Upper lobe of right lung (tissue), 1 donor: ENCODE measurements around the gene SYT9. TPM values are rescaled to one million over a fixed set of nuclear protein-coding genes. Genes with fewer than 3 reads are reported as not detected.
A peak's percentile ranks its signal among the peaks of the same experiment; 100 is the strongest.

Experiments
- ATAC-seq: fragments of 200-7000 bp; cut with Tn5 transposase; one replicate; pipeline ENCODE4 v1.9.1; 2020; ENCODE audit warnings: mild to moderate bottlenecking, moderate library complexity
- DNase-seq: peaks from one replicate; pipeline ENCODE4 v3.0.0-alpha.2; 2020
- H3K27ac ChIP-seq: fragments of 200-600 bp; one replicate; pipeline ENCODE4 v1.8.0; 2022
- H3K27me3 ChIP-seq: fragments of 200-600 bp; one replicate; pipeline ENCODE4 v1.8.0; 2022; ENCODE audit warnings: mild to moderate bottlenecking
- H3K36me3 ChIP-seq: fragments of 200-600 bp; one replicate; pipeline ENCODE4 v1.8.0; 2022
- H3K4me1 ChIP-seq: fragments of 200-600 bp; one replicate; pipeline ENCODE4 v1.8.0; 2022
- H3K4me3 ChIP-seq: fragments of 200-600 bp; one replicate; pipeline ENCODE4 v1.8.0; 2022; ENCODE audit warnings: mild to moderate bottlenecking
- H3K9me3 ChIP-seq: fragments of 200-600 bp; one replicate; pipeline ENCODE4 v1.8.0; 2022
- intact Hi-C: fragments of 100-400 bp; cut with DNase I; formaldehyde crosslinking; loops from one replicate; pipeline ENCODE4 v1.11.0; 2022
- total RNA-seq: library from RNA; stranded (reverse); fragmentation: NEBNext Ultra II Directional; extraction: Animal tissue kit (Norgen Biotek cat#: 25700); gene quantifications from one replicate; pipeline ENCODE4 v1.2.1, GENCODE V29; 2021
- TF ChIP-seq, protein P1 (sequence below): fragments of 200-600 bp; IDR thresholded peaks from one replicate; pipeline ENCODE4 v1.8.0; 2022; ENCODE audit warnings: antibody characterized with exemption
- donor health status: DM: no; HTN: yes; CAD: no; lungs with severe emphysema.

SYT9 gene
- total RNA-seq, 1 donor from 2014 or later: 0.14 TPM

- no peak overlapping the region for H3K27ac ChIP-seq
- H3K36me3 ChIP-seq: no peaks in the 10 kb centered on the region
- no peaks in the 10 kb centered on the region for H3K4me1 ChIP-seq
- H3K27me3 ChIP-seq: peaks cover 9% of the 10 kb centered on the region
- DNase-seq (no peak), ATAC-seq (no peak)
- no peak overlapping the region for H3K4me3 ChIP-seq
- TF ChIP-seq, protein P1, sequence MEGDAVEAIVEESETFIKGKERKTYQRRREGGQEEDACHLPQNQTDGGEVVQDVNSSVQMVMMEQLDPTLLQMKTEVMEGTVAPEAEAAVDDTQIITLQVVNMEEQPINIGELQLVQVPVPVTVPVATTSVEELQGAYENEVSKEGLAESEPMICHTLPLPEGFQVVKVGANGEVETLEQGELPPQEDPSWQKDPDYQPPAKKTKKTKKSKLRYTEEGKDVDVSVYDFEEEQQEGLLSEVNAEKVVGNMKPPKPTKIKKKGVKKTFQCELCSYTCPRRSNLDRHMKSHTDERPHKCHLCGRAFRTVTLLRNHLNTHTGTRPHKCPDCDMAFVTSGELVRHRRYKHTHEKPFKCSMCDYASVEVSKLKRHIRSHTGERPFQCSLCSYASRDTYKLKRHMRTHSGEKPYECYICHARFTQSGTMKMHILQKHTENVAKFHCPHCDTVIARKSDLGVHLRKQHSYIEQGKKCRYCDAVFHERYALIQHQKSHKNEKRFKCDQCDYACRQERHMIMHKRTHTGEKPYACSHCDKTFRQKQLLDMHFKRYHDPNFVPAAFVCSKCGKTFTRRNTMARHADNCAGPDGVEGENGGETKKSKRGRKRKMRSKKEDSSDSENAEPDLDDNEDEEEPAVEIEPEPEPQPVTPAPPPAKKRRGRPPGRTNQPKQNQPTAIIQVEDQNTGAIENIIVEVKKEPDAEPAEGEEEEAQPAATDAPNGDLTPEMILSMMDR: no peak
- intact Hi-C loops: no loop called here
- no peaks in the 10 kb centered on the region for H3K9me3 ChIP-seq
These were observed 23.4 kb downstream of the SYT9 start for GRCh38 chr11:7275133-7275532.

- no peaks in the 10 kb centered on the region for H3K4me1 ChIP-seq
- no peak overlapping the region for H3K27ac ChIP-seq
- no peak overlapping the region for H3K4me3 ChIP-seq
- ATAC-seq: peak; percentile 55
- H3K27me3 ChIP-seq: peaks cover 9% of the 10 kb centered on the region
- H3K9me3 ChIP-seq: no peaks in the 10 kb centered on the region
- intact Hi-C loops: no loop called here
- TF ChIP-seq, protein P1: peak; percentile 59
- DNase-seq: no peak
- no peaks in the 10 kb centered on the region for H3K36me3 ChIP-seq
These were observed 26.7 kb downstream of the SYT9 start for GRCh38 chr11:7278314-7278917.

- H3K27me3 ChIP-seq: peaks cover 9% of the 10 kb centered on the region
- ATAC-seq (no peak), DNase-seq (no peak)
- no peak overlapping the region for H3K27ac ChIP-seq
- TF ChIP-seq, protein P1: no peak
- intact Hi-C loops: no loop called here
- H3K4me1 ChIP-seq: no peaks in the 10 kb centered on the region
- H3K36me3 ChIP-seq: no peaks in the 10 kb centered on the region
- H3K4me3 ChIP-seq: no peak overlapping the region
- H3K9me3 ChIP-seq: no peaks in the 10 kb centered on the region
These were observed 28.0 kb downstream of the SYT9 start for GRCh38 chr11:7279676-7280075.

DNA sequence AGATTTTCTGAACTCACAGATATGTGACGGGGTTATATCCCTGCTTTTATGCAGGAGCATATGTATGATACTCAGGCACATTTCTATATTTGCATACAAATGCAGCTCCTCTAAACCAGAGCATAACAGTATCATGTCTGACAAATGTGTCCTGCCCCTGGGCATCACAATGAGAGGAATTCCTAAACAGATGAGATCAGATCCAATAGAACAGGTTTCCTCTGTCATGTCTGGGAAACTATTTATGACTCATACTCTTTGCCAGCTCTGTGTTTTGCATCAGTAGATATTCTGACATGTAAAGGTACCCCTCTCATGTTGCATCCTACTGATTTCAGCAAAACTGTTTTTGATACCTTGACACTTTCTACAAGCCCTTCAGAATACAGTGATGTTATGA is 29.4 kb downstream of the SYT9 start:
- no peak for ATAC-seq

GRCh38 chr11:7281809-7282208 is 30.1 kb downstream of the SYT9 start:
- Histone ChIP-seq H3K4me1 (no peaks in the 10 kb centered on the region), H3K27me3 (peaks cover 9% of the 10 kb centered on the region), H3K9me3 (no peaks in the 10 kb centered on the region), H3K27ac (no peak overlapping the region), H3K4me3 (no peak overlapping the region), H3K36me3 (no peaks in the 10 kb centered on the region)
- ATAC-seq: no peak
- no peak for DNase-seq
- TF ChIP-seq, protein P1: no peak
- intact Hi-C loops: no loop called here

More for the DNA sequence above, 29.4 kb downstream of the SYT9 start:
- H3K4me1 ChIP-seq: no peaks in the 10 kb centered on the region
- peaks cover 9% of the 10 kb centered on the region for H3K27me3 ChIP-seq
- intact Hi-C loops: no loop called here
- no peak for DNase-seq
- no peaks in the 10 kb centered on the region for H3K9me3 ChIP-seq
- no peak overlapping the region for H3K4me3 ChIP-seq
- no peak overlapping the region for H3K27ac ChIP-seq
- TF ChIP-seq, protein P1: no peak
- H3K36me3 ChIP-seq: no peaks in the 10 kb centered on the region

GRCh38 chr11:7286178-7286577 is 34.5 kb downstream of the SYT9 start:
- TF ChIP-seq, protein P1: no peak
- Histone ChIP-seq H3K27ac (no peak overlapping the region), H3K4me1 (no peaks in the 10 kb centered on the region), H3K27me3 (no peaks in the 10 kb centered on the region), H3K36me3 (no peaks in the 10 kb centered on the region), H3K9me3 (no peaks in the 10 kb centered on the region), H3K4me3 (no peak overlapping the region)
- intact Hi-C loops: no loop called here
- ATAC-seq (no peak), DNase-seq (no peak)
